NCI-H526 (cell line): Measurements from ENCODE around the gene MAP3K9.
"Not testable (repeated sequence)": the region's sequence is repeated elsewhere in the genome, so short reads cannot be mapped to it uniquely, and the experiment has no call there.

ENCODE experiments used
- DNase-seq, 2 experiments: peaks; one replicate each; lab custom pipeline; 2025; lab: John Stamatoyannopoulos, UW

MAP3K9 gene

DNA sequence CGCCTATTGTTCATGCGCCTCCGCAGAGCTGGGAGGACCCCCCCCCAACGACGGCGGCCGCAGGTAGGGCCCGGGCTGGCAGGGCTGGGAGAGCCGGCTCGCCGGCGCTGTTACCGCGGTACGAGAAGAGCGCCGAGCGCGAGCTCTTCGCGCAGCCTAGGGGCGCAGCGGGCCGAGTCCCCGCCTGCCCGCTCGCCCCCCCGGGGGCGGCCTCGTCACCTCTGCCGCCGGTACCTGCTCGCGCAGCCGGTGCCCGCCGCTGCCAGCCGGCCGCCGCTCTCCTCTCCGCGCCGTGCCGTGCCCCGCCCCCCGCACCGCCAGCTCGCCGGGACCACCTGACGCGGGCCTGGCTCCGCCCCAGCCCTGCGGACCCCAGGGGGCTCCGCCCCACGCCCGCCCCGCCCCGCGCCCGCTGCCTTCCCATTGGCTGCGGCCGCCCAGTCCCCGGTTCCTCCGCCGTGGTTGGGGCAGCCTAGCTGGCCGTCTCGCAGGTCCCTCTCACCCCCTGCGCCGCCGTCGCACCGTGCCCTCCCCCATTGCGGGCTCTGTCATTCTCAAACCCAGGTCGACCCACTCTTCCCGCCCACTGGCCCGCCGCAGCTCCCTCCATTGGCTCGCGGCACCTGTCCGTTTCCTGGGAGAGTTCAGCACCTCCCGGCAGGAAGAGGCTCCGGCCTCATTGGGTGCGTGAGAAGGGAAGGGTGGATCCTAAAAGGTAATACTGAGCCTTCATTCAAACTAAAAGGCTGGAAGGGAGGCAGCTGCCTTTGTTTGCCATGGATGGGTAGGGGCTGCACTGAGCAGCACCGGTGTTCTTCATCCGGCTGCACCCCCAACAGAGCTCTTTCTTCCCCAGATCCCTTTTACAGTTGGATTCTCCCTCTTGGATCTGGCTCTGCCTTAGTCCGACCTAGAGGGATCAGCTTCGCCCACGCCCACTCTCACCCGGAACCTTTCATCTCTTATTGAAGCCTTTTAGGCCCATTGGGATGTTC, at the start of gene MAP3K9:
Gene MAP3K9, minus strand, starts transcription at position 289 of the 995 bp plus-strand sequence. CDS start 342 bp downstream, outside the sequence.
- peak; percentile 98 to 99 for DNase-seq

DNA sequence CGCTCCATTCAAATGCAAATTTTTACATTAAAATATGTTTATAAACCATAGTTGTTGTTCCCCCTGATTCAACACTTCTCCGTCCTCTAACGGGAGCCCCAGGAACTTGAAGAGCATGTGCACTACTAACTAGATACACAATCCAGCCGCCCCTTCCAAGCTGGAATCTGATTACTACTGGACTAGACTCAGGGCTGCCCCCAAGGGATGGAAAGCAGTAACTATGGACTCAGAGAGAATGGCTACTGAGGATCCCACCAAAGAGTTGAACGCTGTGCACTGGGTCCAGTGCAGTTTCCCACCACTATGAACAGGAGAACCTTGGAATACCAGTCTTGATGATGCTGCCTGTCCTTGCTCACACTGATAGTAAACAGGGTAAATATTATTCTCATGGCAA, 49.3 kb upstream of the MAP3K9 start:
- no peak for DNase-seq

DNA sequence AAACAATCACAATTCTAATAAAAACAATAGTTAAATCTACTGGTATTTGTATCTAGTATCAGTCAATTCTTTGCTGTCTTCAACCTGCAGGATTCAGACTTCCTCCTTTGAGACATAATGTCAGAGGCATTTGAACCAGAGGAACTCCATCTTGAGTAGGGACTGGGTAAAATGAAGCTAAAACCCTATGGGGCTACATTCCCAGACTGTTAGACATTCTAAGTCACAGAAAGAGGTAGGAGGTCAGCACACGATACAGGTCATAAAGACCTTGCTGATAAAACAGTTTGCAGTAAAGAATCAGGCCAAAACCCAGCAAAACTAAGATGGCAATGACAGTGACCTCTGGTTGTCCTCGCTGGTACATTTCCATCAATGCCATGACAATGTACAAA, 48.2 kb upstream of the MAP3K9 start:
- no peak for DNase-seq

- no peak for DNase-seq
Measured at GRCh38 chr14:70856851-70857495, 47.7 kb upstream of the MAP3K9 start.

DNA sequence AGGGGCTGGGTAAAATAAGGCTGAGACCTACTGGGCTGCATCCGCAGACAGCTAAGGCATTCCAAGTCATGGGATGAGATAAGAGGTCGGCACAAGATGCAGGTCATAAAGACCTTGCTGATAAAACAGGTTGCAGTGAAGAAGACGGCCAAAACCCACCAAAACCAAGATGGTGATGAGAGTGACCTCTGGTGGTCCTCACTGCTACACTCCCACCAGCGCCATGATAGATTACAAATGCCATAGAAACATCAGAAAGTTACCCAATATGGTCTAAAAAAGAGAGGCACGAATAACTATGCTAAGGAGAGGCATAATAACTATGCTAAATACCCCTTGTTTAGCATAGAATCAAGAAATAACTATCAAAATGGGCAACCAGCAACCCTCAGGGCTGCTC, 46.2 kb upstream of the MAP3K9 start:
- no peak for DNase-seq

GRCh38 chr14:70853658-70854057, 44.3 kb upstream of the MAP3K9 start:
- not testable (repeated sequence) for DNase-seq

GRCh38 chr14:70847406-70848090, 38.2 kb upstream of the MAP3K9 start:
- DNase-seq, result no peak

GRCh38 chr14:70845601-70846000, 36.3 kb upstream of the MAP3K9 start:
- DNase-seq, result no peak

GRCh38 chr14:70842851-70843462, 33.6 kb upstream of the MAP3K9 start:
- no peak for DNase-seq

DNA sequence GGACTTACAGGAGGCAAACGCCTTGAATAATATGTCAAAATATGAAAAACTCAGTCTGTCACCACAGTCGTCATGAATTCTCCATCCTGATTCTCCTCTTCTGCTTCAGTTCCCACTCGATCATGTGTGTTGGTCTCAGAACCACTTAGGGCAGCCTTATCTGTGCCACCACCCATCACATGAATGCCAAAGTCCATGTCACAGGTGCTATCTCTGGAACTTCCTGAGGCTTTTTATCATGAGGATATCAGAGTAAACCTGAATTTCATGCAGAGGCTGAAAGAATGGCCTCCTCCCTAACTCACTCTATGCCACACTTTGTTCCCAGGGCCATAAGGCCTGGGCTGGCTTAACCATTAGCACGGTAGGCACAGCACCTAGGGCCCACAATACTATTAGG, 28.8 kb upstream of the MAP3K9 start:
- no peak for DNase-seq

- DNase-seq, result no peak
Measured at GRCh38 chr14:70836946-70837345, 27.6 kb upstream of the MAP3K9 start.

DNA sequence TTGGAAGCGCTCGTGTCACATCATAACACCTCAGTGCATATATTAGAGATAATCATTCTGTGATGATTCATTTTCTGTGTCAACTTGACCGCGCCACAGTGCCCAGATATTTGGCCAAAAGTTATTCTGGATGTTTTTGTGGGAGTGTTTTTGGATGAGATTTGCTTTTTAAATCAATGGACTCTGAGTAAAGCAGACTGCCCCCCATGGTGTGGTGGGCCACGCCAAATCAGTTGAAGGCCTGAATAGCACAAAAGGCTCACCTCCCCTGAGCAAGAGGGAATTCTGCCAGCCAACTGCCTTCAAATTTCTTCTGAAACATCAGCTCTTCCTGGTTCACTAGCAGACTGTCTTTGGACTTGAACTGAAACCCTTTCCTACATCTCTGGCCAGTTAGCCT, 24.6 kb upstream of the MAP3K9 start:
- no peak for DNase-seq

GRCh38 chr14:70832561-70833305, 23.4 kb upstream of the MAP3K9 start:
- DNase-seq, result no peak

DNA sequence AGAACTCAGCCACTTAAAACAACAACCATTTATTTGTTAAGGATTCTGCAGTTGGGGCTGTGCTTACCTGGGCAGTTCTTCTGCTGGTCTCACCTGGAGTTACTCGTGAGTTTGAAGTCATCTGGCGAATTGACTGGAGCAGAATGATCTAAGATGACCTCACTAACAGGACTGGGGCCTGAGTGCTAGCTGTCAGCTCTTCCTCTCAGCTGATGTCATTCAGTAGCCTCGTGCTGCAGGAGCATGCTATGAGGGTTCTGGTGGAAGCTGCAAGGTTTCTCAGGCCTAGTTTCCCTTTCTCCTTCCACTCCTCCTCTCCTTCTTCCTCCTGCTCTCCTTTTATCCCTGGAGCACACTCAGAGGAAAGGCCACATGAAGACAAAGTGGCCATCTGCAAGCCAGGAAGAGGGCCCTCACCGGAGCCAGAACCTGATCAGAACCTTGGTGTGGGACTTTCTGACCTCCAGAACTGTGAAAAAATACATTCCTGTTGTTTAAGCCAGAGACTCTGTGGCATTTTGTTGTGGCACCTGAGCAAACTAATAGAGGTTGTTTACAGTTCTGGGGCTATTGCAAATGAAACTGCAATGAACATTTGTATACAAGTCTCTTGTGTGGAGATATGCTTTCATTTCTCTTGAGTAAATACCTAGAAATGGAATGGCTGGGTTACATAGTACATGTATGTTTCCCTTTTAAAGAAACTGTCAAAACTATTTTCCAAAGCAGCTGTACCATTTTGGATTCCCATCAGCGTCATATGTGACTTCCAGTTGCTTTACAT, 21.9 kb upstream of the MAP3K9 start:
- no peak for DNase-seq

DNA sequence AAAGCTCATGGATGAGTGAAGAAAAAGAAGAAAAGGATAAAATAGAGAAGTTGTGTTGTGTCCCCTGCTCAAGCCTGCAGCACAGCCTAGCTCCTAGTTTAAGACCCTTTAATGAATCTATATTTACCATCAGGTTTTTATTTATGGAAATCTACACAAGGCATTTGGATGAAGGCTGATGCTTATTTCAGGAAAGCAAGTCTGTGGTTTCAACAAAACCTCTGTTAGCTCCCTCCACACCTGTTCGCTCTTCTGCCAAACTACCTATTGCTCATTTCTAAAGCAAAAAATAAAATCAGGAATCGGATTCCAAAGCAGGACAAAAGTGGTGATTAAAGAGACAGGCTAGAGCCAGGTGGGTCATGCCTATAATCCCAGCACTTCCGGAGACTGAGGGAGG, 18.9 kb upstream of the MAP3K9 start:
- DNase-seq, result no peak

- DNase-seq, result no peak
Measured at GRCh38 chr14:70827752-70828151, 18.4 kb upstream of the MAP3K9 start.

GRCh38 chr14:70827347-70827746, 18.0 kb upstream of the MAP3K9 start:
- DNase-seq, result no peak

DNA sequence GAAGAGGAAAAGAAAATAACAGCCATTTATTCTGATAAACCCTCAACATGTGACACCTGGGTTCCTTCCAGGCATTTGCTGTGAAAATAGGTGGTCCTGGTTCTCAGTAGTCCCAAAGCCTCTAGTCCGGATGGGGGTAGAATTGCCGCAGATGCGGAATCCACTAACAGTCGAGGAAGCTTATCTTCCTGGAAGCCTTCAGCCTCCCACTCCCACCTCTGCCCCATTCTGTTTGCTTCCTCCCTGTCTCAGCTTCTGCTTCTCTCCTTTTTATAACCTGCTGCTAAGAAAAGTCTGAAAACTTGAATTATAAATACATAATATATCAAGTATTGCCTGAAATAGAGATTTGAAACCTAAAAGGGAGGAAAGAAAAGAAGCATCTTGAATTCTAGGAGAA, 14.0 kb upstream of the MAP3K9 start:
- no peak for DNase-seq

- DNase-seq, result peak in 1 of 2 experiments; percentile 70
Measured at GRCh38 chr14:70822530-70823185, 13.3 kb upstream of the MAP3K9 start.
